ENCODE data around the gene PARVB. TPM values are rescaled to one million over a fixed set of nuclear protein-coding genes. Genes with fewer than 3 reads are reported as not detected.
"Not testable (repeated sequence)": the region's sequence is repeated elsewhere in the genome, so short reads cannot be mapped to it uniquely, and the experiment has no call there.

The PARVB gene
- polyA plus RNA-seq, 3 donors, result 14.8 to 75.5 (median 46.2) TPM

GRCh38 chr22:44092636-44093220 is 68.6 kb downstream of the PARVB start:
- H3K27ac ChIP-seq (ENCODE audit: low read depth, low read length), result no peak overlapping the region
- 73 to 92% (median 90%) methylated on average over 8 of the region's 8 CpGs for WGBS, 3 donors

GRCh38 chr22:44093791-44094190 is 69.7 kb downstream of the PARVB start:
- 77 to 96% (median 94%) methylated on average over 9 of the region's 9 CpGs for whole genome bisulfite sequencing, 3 donors
- no peak overlapping the region for H3K27ac ChIP-seq (ENCODE audit: low read depth, low read length)

GRCh38 chr22:44094751-44095302 is 70.7 kb downstream of the PARVB start:
- WGBS, 3 donors, result 81 to 95% (median 94%) methylated on average over 14 of the region's 14 CpGs
- H3K27ac ChIP-seq (ENCODE audit: low read depth, low read length), result no peak overlapping the region

- WGBS, 3 donors, result 83 to 95% (median 93%) methylated on average over 11 of the region's 11 CpGs
- H3K27ac ChIP-seq (ENCODE audit: low read depth, low read length), result no peak overlapping the region
Measured at GRCh38 chr22:44096736-44097135, 72.6 kb downstream of the PARVB start.

GRCh38 chr22:44097263-44098020 is 73.3 kb downstream of the PARVB start:
- H3K27ac ChIP-seq (ENCODE audit: low read depth, low read length), result no peak overlapping the region
- WGBS, 3 donors, result 85 to 93% (median 90%) methylated on average over 23 of the region's 23 CpGs

GRCh38 chr22:44098021-44098739 is 74.1 kb downstream of the PARVB start:
- no peak overlapping the region for H3K27ac ChIP-seq (ENCODE audit: low read depth, low read length)
- 82 to 88% (median 85%) methylated on average over 17 of the region's 17 CpGs for WGBS, 3 donors

GRCh38 chr22:44098966-44099530 is 74.9 kb downstream of the PARVB start:
- WGBS, 3 donors, result 85 to 87% (median 85%) methylated on average over 15 of the region's 15 CpGs

GRCh38 chr22:44099696-44100095 is 75.6 kb downstream of the PARVB start:
- 94 to 96% (median 94%) methylated on average over 13 of the region's 13 CpGs for WGBS, 3 donors
- H3K27ac ChIP-seq (ENCODE audit: low read depth, low read length), result no peak overlapping the region

More at GRCh38 chr22:44098966-44099530, 74.9 kb downstream of the PARVB start:
- no peak overlapping the region for H3K27ac ChIP-seq (ENCODE audit: low read depth, low read length)

- WGBS, 3 donors, result 86 to 95% (median 95%) methylated on average over 13 of the region's 13 CpGs
- H3K27ac ChIP-seq (ENCODE audit: low read depth, low read length), result no peak overlapping the region
Measured at GRCh38 chr22:44100411-44100810, 76.3 kb downstream of the PARVB start.

- 80 to 97% (median 94%) methylated on average over 4 of the region's 4 CpGs for WGBS, 3 donors
- no peak overlapping the region for H3K27ac ChIP-seq (ENCODE audit: low read depth, low read length)
Measured at GRCh38 chr22:44102121-44102520, 78.0 kb downstream of the PARVB start.

- WGBS, 3 donors, result 93 to 96% (median 95%) methylated on average over 3 of the region's 3 CpGs
- no peak overlapping the region for H3K27ac ChIP-seq (ENCODE audit: low read depth, low read length)
Measured at GRCh38 chr22:44102856-44103255, 78.8 kb downstream of the PARVB start.

GRCh38 chr22:44103735-44104480 is 79.8 kb downstream of the PARVB start:
- 86 to 94% (median 92%) methylated on average over 13 of the region's 13 CpGs for WGBS, 3 donors
- H3K27ac ChIP-seq (ENCODE audit: low read depth, low read length), result no peak overlapping the region

GRCh38 chr22:44107340-44107739 is 83.2 kb downstream of the PARVB start:
- H3K27ac ChIP-seq (ENCODE audit: low read depth, low read length), result no peak overlapping the region
- WGBS, 3 donors, result 84 to 88% (median 84%) methylated on average over 6 of the region's 6 CpGs

GRCh38 chr22:44108076-44108475 is 84.0 kb downstream of the PARVB start:
- H3K27ac ChIP-seq (ENCODE audit: low read depth, low read length), result no peak overlapping the region
- 98 to 100% (median 98%) methylated on average over 2 of the region's 2 CpGs for WGBS, 3 donors

- no peak overlapping the region for H3K27ac ChIP-seq (ENCODE audit: low read depth, low read length)
- 56 to 63% (median 58%) methylated on average over 14 of the region's 14 CpGs for WGBS, 3 donors
Measured at GRCh38 chr22:44108806-44109385, 84.8 kb downstream of the PARVB start.

- WGBS, 3 donors, result 90 to 94% (median 90%) methylated on average over 4 of the region's 4 CpGs
Measured at GRCh38 chr22:44109416-44109815, 85.3 kb downstream of the PARVB start.

GRCh38 chr22:44110656-44111055 is 86.6 kb downstream of the PARVB start:
- H3K27ac ChIP-seq (ENCODE audit: low read depth, low read length), result not testable (repeated sequence)
- WGBS, 3 donors, result 96 to 98% (median 98%) methylated on average over 6 of the region's 6 CpGs

More at GRCh38 chr22:44109416-44109815, 85.3 kb downstream of the PARVB start:
- H3K27ac ChIP-seq (ENCODE audit: low read depth, low read length), result no peak overlapping the region
